NCI-H1436 (cell line): ENCODE measurements around the gene SCAMP3.
A peak's percentile ranks its signal among the peaks of the same experiment; 100 is the strongest.
"Not testable (repeated sequence)": the region's sequence is repeated elsewhere in the genome, so short reads cannot be mapped to it uniquely, and the experiment has no call there.

Source experiments
- DNase-seq: peaks from one replicate; lab custom pipeline; 2025; lab: John Stamatoyannopoulos, UW

The SCAMP3 gene

DNA sequence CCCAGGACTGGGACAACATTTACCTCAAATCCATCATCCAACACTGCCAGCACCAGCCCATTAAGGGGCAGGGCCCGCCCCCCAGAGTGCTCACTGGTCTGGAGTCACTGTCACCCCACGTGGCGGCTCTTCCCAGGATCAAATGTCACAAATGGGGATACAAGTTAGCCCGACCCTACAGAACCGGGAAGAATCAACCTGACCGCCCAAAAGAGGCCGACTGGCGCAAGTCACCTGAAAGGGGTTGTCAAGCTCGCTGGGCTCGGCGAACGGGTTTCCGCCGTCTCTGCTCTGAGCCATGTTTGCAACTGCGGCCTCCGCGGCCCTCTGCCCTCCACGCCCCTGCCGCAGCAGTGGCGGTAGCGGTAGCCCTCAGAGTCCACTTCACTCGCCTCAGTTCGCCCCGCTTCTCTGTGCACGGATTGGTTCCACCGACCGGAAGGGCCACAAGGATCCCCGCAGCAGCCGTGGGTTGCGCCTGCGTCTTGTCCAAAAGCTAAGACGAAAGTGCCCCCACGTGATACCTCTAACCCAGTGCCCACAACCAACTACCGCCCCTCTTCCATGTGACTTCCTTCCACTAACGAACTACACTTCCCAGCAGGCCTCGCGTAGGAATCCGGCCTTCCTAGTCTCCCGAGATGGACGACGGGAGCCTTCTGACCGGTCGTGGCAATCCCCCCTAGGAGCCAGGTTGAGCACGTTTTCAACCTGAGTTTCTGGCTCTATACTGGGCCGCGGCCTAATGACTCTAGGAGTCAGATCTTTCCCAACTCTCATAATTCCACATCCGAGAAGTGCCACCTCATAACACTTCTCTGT, at the start of gene SCAMP3:
Gene SCAMP3, minus strand, starts transcription at position 509 of the 822 bp plus-strand sequence. Its CDS starts 209 bp downstream, at position 300.
- peak; percentile 92 for DNase-seq

DNA sequence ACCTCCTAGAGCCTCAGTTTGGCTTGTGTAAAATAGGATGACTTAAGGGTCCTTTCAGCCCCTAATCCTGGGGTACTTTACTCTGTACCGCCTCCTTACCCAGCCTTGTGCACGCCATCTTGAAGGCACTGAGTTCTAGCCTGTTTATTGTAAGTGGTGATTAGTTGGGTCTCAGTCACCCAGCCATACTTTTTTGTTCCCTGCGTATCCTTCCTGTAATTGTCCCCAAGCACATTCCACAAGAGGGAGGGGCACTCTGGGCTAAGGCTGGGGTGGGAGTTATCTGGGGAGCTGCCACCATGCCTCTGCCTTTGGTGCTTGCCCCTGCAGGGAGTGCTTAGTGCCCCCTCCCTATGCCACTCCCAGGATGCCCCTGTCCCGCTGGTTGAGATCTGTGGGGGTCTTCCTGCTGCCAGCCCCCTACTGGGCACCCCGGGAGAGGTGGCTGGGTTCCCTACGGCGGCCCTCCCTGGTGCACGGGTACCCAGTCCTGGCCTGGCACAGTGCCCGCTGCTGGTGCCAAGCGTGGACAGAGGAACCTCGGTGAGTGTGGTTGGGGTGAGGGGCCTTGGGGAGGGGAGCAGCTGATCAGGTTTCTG, 47.4 kb upstream of the SCAMP3 start:
- DNase-seq, result no peak

- peak; percentile 97 for DNase-seq
Measured at GRCh38 chr1:155308493-155309422, 46.6 kb upstream of the SCAMP3 start, which contains the start of gene FDPS. FDPS (plus strand) TSS chr1:155308866; CDS start chr1:155309790, 924 bp downstream.

DNA sequence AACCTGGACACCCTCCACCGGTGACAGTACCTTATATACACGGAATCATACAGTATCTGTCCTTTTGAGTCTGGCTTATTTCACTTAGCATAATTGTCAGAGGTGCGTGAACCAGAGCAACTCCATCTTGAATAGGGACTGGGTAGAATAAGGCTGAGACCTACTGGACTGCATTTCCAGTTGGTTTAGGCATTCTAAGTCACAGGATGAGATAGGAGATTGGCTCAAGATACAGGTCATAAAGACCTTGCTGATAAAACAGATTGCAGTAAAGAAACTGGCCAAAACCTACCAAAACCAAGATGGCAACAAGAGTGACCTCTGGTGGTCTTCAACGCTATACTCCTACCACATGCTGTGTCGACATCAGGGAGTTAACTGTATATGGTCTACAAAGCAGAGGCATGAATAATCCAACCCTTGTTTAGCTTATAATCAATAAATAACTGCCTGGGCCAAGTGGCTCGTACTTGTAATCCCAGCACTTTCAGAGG, 45.1 kb upstream of the SCAMP3 start:
- no peak for DNase-seq

- DNase-seq, result no peak
Measured at GRCh38 chr1:155305881-155306391, 43.8 kb upstream of the SCAMP3 start.

GRCh38 chr1:155304558-155305063, 42.5 kb upstream of the SCAMP3 start:
- no peak for DNase-seq

DNA sequence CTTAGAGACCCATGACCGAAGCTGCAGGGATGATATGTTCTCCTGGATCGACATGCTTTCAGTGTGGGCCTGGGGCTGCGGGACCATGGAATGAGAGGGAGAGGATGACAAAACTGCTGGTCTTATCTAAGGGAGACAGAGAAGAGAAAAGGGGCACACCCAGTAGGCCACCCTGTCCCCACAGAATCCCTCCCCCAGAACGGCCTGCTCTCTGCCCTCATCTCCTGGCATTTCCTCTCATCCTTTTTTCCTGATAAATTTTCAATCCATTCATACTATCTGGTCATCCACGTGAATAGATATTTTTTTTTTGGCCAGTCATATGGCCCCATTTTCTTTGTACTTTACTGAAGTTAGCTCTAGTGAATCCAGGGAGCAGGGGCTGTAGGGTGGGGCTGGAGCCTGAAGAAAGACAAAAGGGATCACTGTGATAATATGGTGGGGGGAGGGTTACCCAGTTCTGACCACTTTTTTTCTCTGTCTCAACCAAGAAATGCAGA, 39.2 kb upstream of the SCAMP3 start, which contains the start of gene PKLR:
Gene PKLR, minus strand, starts transcription at position 97 of the 500 bp plus-strand sequence. Its CDS starts 43 bp downstream, at position 54.
- no peak for DNase-seq

- no peak for DNase-seq
Measured at GRCh38 chr1:155300553-155301329, 38.6 kb upstream of the SCAMP3 start.

DNA sequence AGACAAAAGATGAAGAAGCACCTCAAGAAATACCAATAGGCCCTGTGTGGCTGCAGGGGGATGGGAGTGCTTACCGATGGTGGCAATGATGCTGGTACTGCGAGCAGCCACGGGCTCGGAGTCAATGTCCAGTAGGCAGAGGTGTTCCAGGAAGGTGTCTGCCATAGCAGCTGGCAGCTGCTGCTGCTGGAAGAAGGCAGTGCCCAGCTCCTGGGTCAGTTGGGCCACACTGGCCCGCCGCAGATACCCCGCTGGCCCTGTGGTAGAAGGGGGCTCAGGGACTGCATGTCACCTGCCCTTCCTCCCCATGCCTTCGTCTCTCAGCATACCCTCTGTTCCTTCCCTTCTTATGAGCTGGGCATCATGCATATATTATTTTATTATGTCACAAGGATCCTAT, 37.9 kb upstream of the SCAMP3 start:
- DNase-seq, result no peak

GRCh38 chr1:155297384-155297783, 35.2 kb upstream of the SCAMP3 start:
- DNase-seq, result no peak

- DNase-seq, result no peak
Measured at GRCh38 chr1:155296661-155297060, 34.5 kb upstream of the SCAMP3 start.

GRCh38 chr1:155295942-155296267, 33.7 kb upstream of the SCAMP3 start:
- no peak for DNase-seq

DNA sequence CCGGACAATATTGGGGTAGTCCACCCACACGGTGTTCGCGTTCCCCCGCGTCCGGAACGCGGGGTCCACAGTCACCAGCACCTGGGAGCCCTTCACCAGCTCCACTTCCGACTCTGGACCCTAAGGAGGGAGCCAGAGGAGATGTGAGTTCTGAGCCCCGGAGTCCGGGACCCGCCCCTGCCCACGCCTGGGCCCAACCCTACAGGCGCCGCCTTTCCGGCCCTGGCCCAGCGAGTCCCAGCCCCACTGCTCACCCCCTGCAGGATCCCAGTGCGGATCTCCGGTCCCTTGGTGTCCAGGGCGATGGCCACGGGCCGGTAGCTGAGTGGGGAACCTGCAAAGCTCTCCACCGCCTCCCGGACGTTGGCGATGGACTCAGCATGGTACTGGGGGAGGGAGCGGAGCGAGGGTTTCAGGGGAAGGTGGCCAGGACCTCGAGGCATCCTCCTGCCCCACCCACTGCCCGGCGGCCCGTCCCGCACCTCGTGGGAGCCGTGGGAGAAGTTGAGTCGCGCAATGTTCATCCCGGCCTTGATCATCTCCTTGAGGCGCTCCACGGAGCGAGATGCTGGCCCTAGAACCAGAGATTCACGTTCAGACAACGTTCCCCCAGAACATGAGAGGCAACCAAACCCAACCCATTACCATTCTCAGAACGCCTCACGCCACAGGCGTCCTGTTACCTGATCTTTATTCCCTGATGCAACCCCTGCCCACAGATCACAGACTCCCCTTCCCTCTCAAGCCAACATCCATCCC, 33.2 kb upstream of the SCAMP3 start:
- DNase-seq, result no peak

GRCh38 chr1:155294520-155295182, 32.5 kb upstream of the SCAMP3 start:
- no peak for DNase-seq

DNA sequence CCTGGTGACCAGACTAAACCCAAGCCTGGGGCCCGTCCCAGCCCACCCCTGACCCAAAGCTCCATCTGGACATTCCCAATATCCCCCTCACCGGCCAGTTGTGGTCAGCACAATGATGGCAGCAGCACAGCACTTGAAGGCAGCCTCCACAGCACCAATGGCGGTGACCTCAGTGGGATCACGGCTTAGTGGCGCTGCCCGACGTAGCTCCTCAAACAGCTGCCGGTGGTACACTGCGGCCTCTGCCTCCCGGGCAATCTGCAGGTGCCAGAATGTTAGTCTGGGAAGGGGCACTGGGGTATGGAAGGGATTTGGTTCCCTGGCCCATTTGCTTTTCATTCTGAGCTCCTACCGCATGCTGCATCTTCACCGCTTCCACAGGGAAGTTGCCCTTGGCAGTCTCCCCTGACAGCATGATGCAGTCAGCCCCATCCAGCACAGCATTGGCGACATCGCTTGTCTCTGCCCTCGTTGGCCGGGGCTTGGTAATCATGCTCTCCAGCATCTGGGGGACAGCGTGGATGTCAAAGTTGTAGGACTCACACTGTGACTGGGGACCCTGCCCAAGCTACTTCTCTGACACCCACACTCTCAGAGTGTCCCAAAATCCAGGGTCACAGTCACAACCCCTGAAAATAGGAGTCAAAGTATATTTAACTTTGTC, 31.1 kb upstream of the SCAMP3 start:
- no peak for DNase-seq

DNA sequence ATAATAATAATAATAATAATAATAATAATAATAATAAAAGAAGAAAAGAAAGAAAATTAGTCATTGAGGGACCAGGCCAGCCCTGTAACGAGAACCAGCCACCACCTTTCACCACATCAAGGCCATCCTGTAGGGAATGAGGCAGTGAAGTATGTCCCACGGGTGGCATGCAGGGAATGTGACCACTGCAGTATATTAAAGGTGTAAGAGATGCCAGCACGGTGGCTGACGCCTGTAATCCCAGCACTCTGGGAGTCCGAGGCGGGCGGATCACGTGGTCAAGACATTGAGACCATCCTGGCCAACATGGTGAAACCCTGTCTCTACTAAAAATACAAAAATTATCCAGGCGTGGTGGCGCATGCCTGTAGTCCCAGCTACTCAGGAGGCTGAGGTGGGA, 28.8 kb upstream of the SCAMP3 start:
- not testable (repeated sequence) for DNase-seq

DNA sequence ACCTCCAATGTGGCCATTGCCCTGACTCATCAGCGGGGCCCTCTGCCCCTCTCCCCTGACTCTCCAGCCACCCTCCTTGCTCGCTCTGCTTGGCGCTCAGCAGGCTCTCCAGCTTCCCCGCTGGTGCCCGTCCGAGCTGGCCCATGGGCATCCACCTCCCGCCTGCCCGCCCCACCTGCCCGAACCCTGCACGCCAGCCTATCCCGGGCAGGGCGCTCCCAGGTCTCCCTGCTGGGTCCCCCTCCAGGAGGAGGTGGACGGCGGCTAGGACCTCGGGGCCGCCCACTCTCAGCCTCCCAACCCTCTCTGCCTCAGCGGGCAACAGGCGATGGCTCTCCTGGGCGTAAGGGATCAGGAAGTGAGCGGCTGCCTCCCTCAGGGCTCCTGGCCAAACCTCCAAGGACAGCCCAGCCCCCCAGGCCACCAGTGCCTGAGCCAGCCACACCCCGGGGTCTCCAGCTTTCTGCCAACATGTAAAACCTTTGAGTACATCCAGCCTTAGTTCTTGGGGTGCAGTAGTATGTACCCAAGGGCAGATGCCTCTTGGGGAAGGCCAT, 25.9 kb upstream of the SCAMP3 start:
- no peak for DNase-seq

GRCh38 chr1:155286544-155286943, 24.4 kb upstream of the SCAMP3 start:
- DNase-seq, result no peak
